ENCODE measurements around the gene ALG14.

ALG14 gene

GRCh38 chr1:94979656-94980581, 92.8 kb downstream of the ALG14 start:
- no peak for DNase-seq

- DNase-seq: no peak
These were observed 93.6 kb downstream of the ALG14 start for GRCh38 chr1:94979131-94979530.

GRCh38 chr1:94978401-94978800, 94.3 kb downstream of the ALG14 start:
- no peak for DNase-seq

- DNase-seq: no peak
These were observed 95.7 kb downstream of the ALG14 start for GRCh38 chr1:94976971-94977548.

GRCh38 chr1:94974824-94975223, 97.9 kb downstream of the ALG14 start:
- DNase-seq: no peak

GRCh38 chr1:94974241-94974640, 98.5 kb downstream of the ALG14 start:
- DNase-seq: no peak

- no peak for DNase-seq
These were observed 99.3 kb downstream of the ALG14 start for GRCh38 chr1:94973309-94973922.

- no peak for DNase-seq
These were observed 101.2 kb downstream of the ALG14 start for GRCh38 chr1:94971491-94971924.

GRCh38 chr1:94970783-94971182, 102.0 kb downstream of the ALG14 start:
- DNase-seq: no peak

- no peak for DNase-seq
These were observed 103.6 kb downstream of the ALG14 start for GRCh38 chr1:94969137-94969536.

- no peak for DNase-seq
These were observed 106.7 kb downstream of the ALG14 start for GRCh38 chr1:94966033-94966432.

- no peak for DNase-seq
These were observed 108.9 kb downstream of the ALG14 start for GRCh38 chr1:94963864-94964263.

GRCh38 chr1:94962409-94963265, 110.1 kb downstream of the ALG14 start:
- peak; percentile 24 for DNase-seq

- DNase-seq: no peak
These were observed 110.8 kb downstream of the ALG14 start for GRCh38 chr1:94961988-94962387.

GRCh38 chr1:94961582-94961981, 111.2 kb downstream of the ALG14 start:
- DNase-seq: no peak

- DNase-seq: no peak
These were observed 114.7 kb downstream of the ALG14 start for GRCh38 chr1:94958081-94958480.

- DNase-seq: no peak
These were observed 116.8 kb downstream of the ALG14 start for GRCh38 chr1:94955767-94956632.

- no peak for DNase-seq
These were observed 118.2 kb downstream of the ALG14 start for GRCh38 chr1:94954263-94955220.

- DNase-seq: no peak
These were observed 119.0 kb downstream of the ALG14 start for GRCh38 chr1:94953746-94954145.

GRCh38 chr1:94953107-94953506, 119.6 kb downstream of the ALG14 start:
- no peak for DNase-seq

GRCh38 chr1:94952539-94952938, 120.2 kb downstream of the ALG14 start:
- DNase-seq: no peak

All from KG1 (cell line).